Thymus (tissue), 11 donors: Measurements from ENCODE around the gene FERMT3. TPM values are rescaled to one million over a fixed set of nuclear protein-coding genes. Genes with fewer than 3 reads are reported as not detected.
A peak's percentile ranks its signal among the peaks of the same experiment; 100 is the strongest.

ENCODE experiments used
- DNase-seq, 9 donors: peaks; one replicate each; pipeline ENCODE4 v3.0.0-alpha.2; 2013; ENCODE audit warnings: low spot score in 9 of 9, low read depth in 6 of 9, missing footprints in 1 of 9
- H3K27ac ChIP-seq, 2 donors: one replicate each; pipeline ENCODE4 v1.5.1; 2013; ENCODE audit warnings: control low read depth in 1 of 2, low read depth in 1 of 2, low read length in 1 of 2, mild to moderate bottlenecking in 1 of 2, moderate library complexity in 1 of 2
- H3K27me3 ChIP-seq, 2 donors: one replicate each; pipeline ENCODE4 v1.5.1; 2013; ENCODE audit warnings: low read length in 1 of 2; ENCODE audit not compliant: control insufficient read depth in 2 of 2, insufficient read depth in 1 of 2
- H3K36me3 ChIP-seq, 2 donors: one replicate each; pipeline ENCODE4 v1.5.1; 2013; ENCODE audit warnings: low read length in 1 of 2, mild to moderate bottlenecking in 1 of 2, moderate library complexity in 1 of 2; ENCODE audit not compliant: control insufficient read depth in 2 of 2, insufficient read depth in 2 of 2
- H3K4me1 ChIP-seq, 2 donors: one replicate each; pipeline ENCODE4 v1.5.1; 2013; ENCODE audit warnings: low read length in 2 of 2; ENCODE audit not compliant: control insufficient read depth in 2 of 2, insufficient read depth in 2 of 2
- H3K4me3 ChIP-seq, 2 donors: one replicate each; pipeline ENCODE4 v1.5.1; 2013; ENCODE audit warnings: low read length in 2 of 2, control low read depth in 1 of 2, mild to moderate bottlenecking in 1 of 2
- H3K9me3 ChIP-seq, 2 donors: one replicate each; pipeline ENCODE4 v1.5.1; 2013; ENCODE audit warnings: low read length in 1 of 2, mild to moderate bottlenecking in 1 of 2; ENCODE audit not compliant: control insufficient read depth in 2 of 2, insufficient read depth in 1 of 2
- WGBS: extraction: QIAGEN DNeasy Blood & Tissue Kit; methylation state at CpG from one replicate; pipeline ENCODE4 v1.1.7; 2013; 5-methylcytosine and 5-hydroxymethylcytosine counted together
- polyA plus RNA-seq: library from polyadenylated mRNA; stranded (reverse); fragments of 200-250 nt; gene quantifications from one replicate; pipeline ENCODE4 v1.2.3, GENCODE V29; 2013
- total RNA-seq: library from RNA; stranded (reverse); fragments of 120-200 nt; gene quantifications from one replicate; pipeline ENCODE4 v1.2.4, GENCODE V29; 2013
- donor health status: healthy.

Gene FERMT3
- total and polyA plus RNA-seq, 2 donors = 74.5 to 91.0 TPM

- peaks cover 9 to 32% of the 10 kb centered on the region in 2 donors for H3K4me1 ChIP-seq
- 92% methylated on average over 27 of the region's 27 CpGs for WGBS
- DNase-seq = no peak
- H3K9me3 ChIP-seq = peaks cover 0 to 5% of the 10 kb centered on the region in 2 donors
- H3K27me3 ChIP-seq = no peaks in the 10 kb centered on the region
- peaks cover 13 to 17% of the 10 kb centered on the region in 2 donors for H3K36me3 ChIP-seq
- H3K4me3 ChIP-seq = no peak overlapping the region
- H3K27ac ChIP-seq = no peak overlapping the region
Measured at GRCh38 chr11:64267207-64267945, 60.9 kb downstream of the FERMT3 start.

- DNase-seq = no peak
- 70% methylated on average over 23 of the region's 23 CpGs for WGBS
- Histone ChIP-seq H3K4me3 (peak overlapping the region; percentile 78 to 83), H3K36me3 (peaks cover 5 to 9% of the 10 kb centered on the region in 2 donors), H3K4me1 (peaks cover 9 to 32% of the 10 kb centered on the region in 2 donors), H3K9me3 (peaks cover 0 to 5% of the 10 kb centered on the region in 2 donors), H3K27ac (peak overlapping the region; percentile 95 to 98), H3K27me3 (no peaks in the 10 kb centered on the region)
Measured at GRCh38 chr11:64268025-64268892, 61.7 kb downstream of the FERMT3 start.

GRCh38 chr11:64268893-64269539, 62.5 kb downstream of the FERMT3 start:
- WGBS = 5% methylated on average over 34 of the region's 34 CpGs
- peaks cover 0 to 5% of the 10 kb centered on the region in 2 donors for H3K9me3 ChIP-seq
- peak overlapping the region; percentile 95 to 98 for H3K27ac ChIP-seq
- peak in 2 of 9 donors; percentile 35 to 43 for DNase-seq
- H3K36me3 ChIP-seq = peaks cover 5 to 9% of the 10 kb centered on the region in 2 donors
- H3K4me3 ChIP-seq = peak overlapping the region; percentile 78 to 83
- H3K4me1 ChIP-seq = peaks cover 9 to 32% of the 10 kb centered on the region in 2 donors
- H3K27me3 ChIP-seq = no peaks in the 10 kb centered on the region

- H3K9me3 ChIP-seq = peaks cover 0 to 5% of the 10 kb centered on the region in 2 donors
- no peaks in the 10 kb centered on the region for H3K27me3 ChIP-seq
- H3K27ac ChIP-seq = peak overlapping the region; percentile 95 to 98
- H3K4me1 ChIP-seq = peaks cover 9 to 32% of the 10 kb centered on the region in 2 donors
- H3K4me3 ChIP-seq = peak overlapping the region; percentile 78 to 83
- DNase-seq = peak; percentile 97 to 99 (median 98)
- peaks cover 5 to 9% of the 10 kb centered on the region in 2 donors for H3K36me3 ChIP-seq
- WGBS = under 1% methylated on average over 58 of the region's 58 CpGs
Measured at GRCh38 chr11:64269540-64270220, 63.2 kb downstream of the FERMT3 start.

Other genes with a start within 250 kb of the FERMT3 start
- 418 TPM for gene COX8A, start 232.1 kb upstream of the FERMT3 start, total RNA-seq
- gene COX8A, start 232.1 kb upstream of the FERMT3 start, polyA plus RNA-seq = 411 TPM
- 46.7 TPM for gene OTUB1, start 220.3 kb upstream of the FERMT3 start, total RNA-seq
- 83.8 TPM for gene OTUB1, start 220.3 kb upstream of the FERMT3 start, polyA plus RNA-seq
- gene FLRT1, start 170.8 kb upstream of the FERMT3 start, total RNA-seq = 0.05 TPM
- gene FLRT1, start 170.8 kb upstream of the FERMT3 start, polyA plus RNA-seq = 0.07 TPM
- gene MACROD1, start 40.6 kb upstream of the FERMT3 start, total RNA-seq = 16.6 TPM
- gene MACROD1, start 40.6 kb upstream of the FERMT3 start, polyA plus RNA-seq = 9.7 TPM
- gene STIP1, start 20.6 kb upstream of the FERMT3 start, total RNA-seq = 94.1 TPM
- gene STIP1, start 20.6 kb upstream of the FERMT3 start, polyA plus RNA-seq = 46.7 TPM
- gene TRPT1, start 19.5 kb downstream of the FERMT3 start, total RNA-seq = 45.1 TPM
- 66.7 TPM for gene TRPT1, start 19.5 kb downstream of the FERMT3 start, polyA plus RNA-seq
- gene NUDT22, start 19.6 kb downstream of the FERMT3 start, total RNA-seq = 48.7 TPM
- 93.2 TPM for gene NUDT22, start 19.6 kb downstream of the FERMT3 start, polyA plus RNA-seq
- gene DNAJC4, start 23.8 kb downstream of the FERMT3 start, total RNA-seq = 18.1 TPM
- 134 TPM for gene DNAJC4, start 23.8 kb downstream of the FERMT3 start, polyA plus RNA-seq
- gene VEGFB, start 27.9 kb downstream of the FERMT3 start, total RNA-seq = 16.0 TPM
- 70.2 TPM for gene VEGFB, start 27.9 kb downstream of the FERMT3 start, polyA plus RNA-seq
- 45.0 TPM for gene FKBP2, start 34.4 kb downstream of the FERMT3 start, total RNA-seq
- 128 TPM for gene FKBP2, start 34.4 kb downstream of the FERMT3 start, polyA plus RNA-seq
- gene PPP1R14B, start 40.2 kb downstream of the FERMT3 start, total RNA-seq = 106 TPM
- 105 TPM for gene PPP1R14B, start 40.2 kb downstream of the FERMT3 start, polyA plus RNA-seq
- 5.8 TPM for gene PLCB3, start 44.8 kb downstream of the FERMT3 start, total RNA-seq
- 7.3 TPM for gene PLCB3, start 44.8 kb downstream of the FERMT3 start, polyA plus RNA-seq
- gene BAD, start 77.9 kb downstream of the FERMT3 start, total RNA-seq = 65.8 TPM
- 64.1 TPM for gene BAD, start 77.9 kb downstream of the FERMT3 start, polyA plus RNA-seq
- gene GPR137, start 79.1 kb downstream of the FERMT3 start, total RNA-seq = 7.3 TPM
- gene GPR137, start 79.1 kb downstream of the FERMT3 start, polyA plus RNA-seq = 18.5 TPM
- not detected for gene KCNK4, start 84.6 kb downstream of the FERMT3 start, total RNA-seq
- not detected for gene KCNK4, start 84.6 kb downstream of the FERMT3 start, polyA plus RNA-seq
- gene CATSPERZ, start 93.6 kb downstream of the FERMT3 start, total RNA-seq = 0.19 TPM
- gene CATSPERZ, start 93.6 kb downstream of the FERMT3 start, polyA plus RNA-seq = 0.78 TPM
- gene ESRRA, start 98.8 kb downstream of the FERMT3 start, total RNA-seq = 20.5 TPM
- 48.0 TPM for gene ESRRA, start 98.8 kb downstream of the FERMT3 start, polyA plus RNA-seq
- gene TRMT112, start 110.8 kb downstream of the FERMT3 start, total RNA-seq = 353 TPM
- gene TRMT112, start 110.8 kb downstream of the FERMT3 start, polyA plus RNA-seq = 294 TPM
- gene PRDX5, start 111.4 kb downstream of the FERMT3 start, total RNA-seq = 222 TPM
- gene PRDX5, start 111.4 kb downstream of the FERMT3 start, polyA plus RNA-seq = 286 TPM
- 26.9 TPM for gene CCDC88B, start 133.5 kb downstream of the FERMT3 start, total RNA-seq
- 480 TPM for gene CCDC88B, start 133.5 kb downstream of the FERMT3 start, polyA plus RNA-seq
- gene RPS6KA4, start 152.4 kb downstream of the FERMT3 start, total RNA-seq = 17.8 TPM
- gene RPS6KA4, start 152.4 kb downstream of the FERMT3 start, polyA plus RNA-seq = 24.6 TPM